ENCODE measurements around the gene CALR. TPM values are rescaled to one million over a fixed set of nuclear protein-coding genes. Genes with fewer than 3 reads are reported as not detected.
"Not testable (repeated sequence)": the region's sequence is repeated elsewhere in the genome, so short reads cannot be mapped to it uniquely, and the experiment has no call there.

The CALR gene
- total RNA-seq, 1 donor from 2014 or later, result 1,041 TPM

DNA sequence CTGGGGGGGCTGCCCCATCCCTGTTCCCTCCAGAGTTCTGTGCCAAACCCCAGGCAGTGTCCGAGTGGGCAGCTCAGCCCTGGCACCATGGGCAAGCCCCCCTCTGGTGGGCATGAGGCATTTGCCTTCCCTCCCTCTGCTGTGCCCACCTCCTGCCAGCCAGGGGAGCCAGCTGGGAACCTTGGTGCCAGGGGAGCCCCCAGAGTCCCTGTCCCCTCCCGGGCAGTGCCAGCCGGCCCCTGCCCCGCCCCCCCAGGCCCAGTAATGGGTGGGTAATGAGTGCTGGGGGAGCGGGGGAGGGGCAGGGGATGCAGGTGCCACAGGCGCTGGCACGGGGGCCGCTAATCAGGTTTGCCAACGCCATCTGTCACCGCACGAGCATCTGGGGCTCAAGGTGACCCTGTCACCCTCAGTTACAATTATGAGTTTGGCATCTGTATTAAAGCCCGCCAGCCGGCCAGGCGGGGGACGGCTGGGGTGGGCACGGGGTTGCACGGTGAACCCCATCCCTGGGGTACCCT is 36.9 kb downstream of the CALR start:
- DNase-seq (ENCODE audit: low spot score), result no peak
- ATAC-seq, result no peak

DNA sequence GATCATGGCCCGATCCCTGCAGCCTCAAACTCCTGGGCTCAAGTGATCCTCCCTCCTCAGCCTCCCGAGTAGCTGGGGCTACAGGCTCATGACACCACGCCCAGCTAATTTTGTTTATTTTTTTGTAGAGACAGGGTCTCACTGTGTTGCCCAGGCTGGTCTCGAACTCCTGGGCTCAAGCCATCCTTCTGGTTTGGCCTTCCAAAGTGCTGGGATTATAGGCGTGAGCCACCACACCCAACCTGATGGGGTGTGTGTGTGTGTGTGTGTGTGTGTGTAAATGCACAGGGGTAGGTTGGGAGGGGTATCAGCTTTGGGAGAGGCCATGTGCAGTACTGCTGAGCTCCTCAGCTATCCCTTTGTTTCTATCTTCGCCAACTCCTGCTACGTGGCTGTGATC is 37.7 kb downstream of the CALR start:
- ATAC-seq; DNase-seq (ENCODE audit: low spot score): not testable (repeated sequence)

GRCh38 chr19:12979974-12980373 is 41.6 kb downstream of the CALR start:
- ATAC-seq (no peak), DNase-seq (ENCODE audit: low spot score) (no peak)

- ATAC-seq, result no peak
Observed at GRCh38 chr19:12982648-12983047, 44.2 kb downstream of the CALR start.

DNA sequence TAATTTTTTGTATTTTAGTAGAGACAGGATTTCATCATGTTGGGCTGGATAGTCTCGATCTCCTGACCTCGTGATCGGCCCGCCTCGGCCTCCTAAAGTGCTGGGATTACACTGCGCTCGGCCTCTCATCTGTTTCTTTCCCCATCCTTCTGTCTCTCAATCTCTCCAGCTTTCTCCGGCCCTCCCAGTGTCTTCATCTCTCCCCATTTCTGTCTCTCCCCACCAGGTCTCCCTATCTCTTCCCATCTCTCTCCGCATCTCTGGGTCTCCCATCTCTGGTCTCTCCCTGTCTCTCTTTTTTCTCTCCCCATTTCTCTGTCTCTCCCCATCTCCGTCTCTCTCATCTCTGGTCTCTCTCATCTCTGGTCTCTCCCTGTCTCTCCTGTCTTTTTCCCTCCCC is 44.7 kb downstream of the CALR start:
- DNase-seq (ENCODE audit: low spot score) (no peak), ATAC-seq (no peak)

More at GRCh38 chr19:12982648-12983047, 44.2 kb downstream of the CALR start:
- no peak for DNase-seq (ENCODE audit: low spot score)

DNA sequence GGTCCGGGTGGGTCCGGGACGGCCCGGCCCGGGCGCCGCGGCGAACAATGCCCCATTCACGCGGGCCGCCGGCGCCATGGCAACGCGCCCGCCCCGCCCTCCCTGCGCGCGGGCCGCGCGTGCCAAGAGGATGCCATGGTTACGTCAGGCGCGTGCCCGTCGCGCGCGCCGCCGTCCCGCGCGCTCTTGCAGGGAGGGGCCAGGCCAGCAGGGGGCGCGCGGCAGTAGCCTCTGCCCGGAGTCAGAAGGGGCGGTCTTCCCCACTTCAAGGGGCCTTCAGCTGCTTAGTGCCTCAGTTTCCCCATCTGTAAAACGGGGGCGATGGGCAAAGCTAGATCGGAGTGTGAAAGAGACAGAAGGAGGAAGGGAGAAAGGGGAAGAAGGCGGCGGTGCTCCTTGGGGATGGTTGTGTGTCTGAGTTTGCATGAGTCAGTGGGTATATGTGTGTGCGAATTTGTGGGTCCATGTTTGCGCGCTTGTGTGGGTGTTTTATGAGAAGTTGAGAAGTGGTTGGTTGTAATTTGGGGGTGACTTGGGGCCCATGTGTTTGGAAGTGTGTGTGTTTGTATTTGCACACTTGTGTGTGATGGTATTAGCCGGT is 45.2 kb downstream of the CALR start:
- peak; percentile 97 for ATAC-seq
- peak; percentile 82 for DNase-seq (ENCODE audit: low spot score)

GRCh38 chr19:12984143-12984627 is 45.8 kb downstream of the CALR start:
- DNase-seq (ENCODE audit: low spot score), result no peak
- no peak for ATAC-seq

- ATAC-seq, result no peak
- no peak for DNase-seq (ENCODE audit: low spot score)
Observed at GRCh38 chr19:12984683-12985048, 46.3 kb downstream of the CALR start.

DNA sequence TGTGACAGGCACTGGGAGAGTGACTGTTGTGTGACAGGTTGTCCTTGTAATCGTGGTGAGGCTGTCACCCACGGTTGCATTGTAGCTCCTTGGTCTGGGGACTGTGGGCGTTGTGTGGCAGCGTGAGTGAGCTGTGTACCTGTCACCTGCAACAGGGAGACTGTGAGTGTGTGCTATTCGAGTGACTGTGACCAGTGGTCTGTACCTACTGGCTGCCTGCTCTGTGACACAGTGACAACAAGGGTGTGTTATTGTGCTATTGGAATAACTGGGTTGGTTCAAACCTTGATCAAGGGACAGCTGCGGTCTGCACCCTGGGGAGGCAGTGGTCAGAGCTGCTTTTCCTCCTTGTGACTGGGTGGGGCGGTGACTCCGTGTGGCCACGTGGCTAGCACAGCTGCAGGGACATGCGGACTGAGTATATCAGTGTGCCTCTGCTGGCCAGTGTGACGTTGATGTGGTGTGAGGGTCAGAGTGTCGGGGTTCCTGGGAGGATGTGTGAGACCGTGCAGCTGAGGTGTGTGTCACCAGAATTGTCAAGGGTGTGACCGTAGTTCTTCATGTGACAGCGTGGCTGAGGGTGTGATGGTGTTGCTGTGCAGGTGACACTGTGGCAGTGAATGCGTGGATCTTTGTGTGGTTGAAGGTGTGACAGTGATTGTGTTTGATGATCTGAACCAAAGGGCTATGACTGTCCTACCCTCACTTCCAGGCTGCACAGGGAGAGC is 46.8 kb downstream of the CALR start:
- DNase-seq (ENCODE audit: low spot score) (no peak), ATAC-seq (peak; percentile 49)

GRCh38 chr19:12986726-12987125 is 48.3 kb downstream of the CALR start:
- ATAC-seq (no peak), DNase-seq (ENCODE audit: low spot score) (no peak)

DNA sequence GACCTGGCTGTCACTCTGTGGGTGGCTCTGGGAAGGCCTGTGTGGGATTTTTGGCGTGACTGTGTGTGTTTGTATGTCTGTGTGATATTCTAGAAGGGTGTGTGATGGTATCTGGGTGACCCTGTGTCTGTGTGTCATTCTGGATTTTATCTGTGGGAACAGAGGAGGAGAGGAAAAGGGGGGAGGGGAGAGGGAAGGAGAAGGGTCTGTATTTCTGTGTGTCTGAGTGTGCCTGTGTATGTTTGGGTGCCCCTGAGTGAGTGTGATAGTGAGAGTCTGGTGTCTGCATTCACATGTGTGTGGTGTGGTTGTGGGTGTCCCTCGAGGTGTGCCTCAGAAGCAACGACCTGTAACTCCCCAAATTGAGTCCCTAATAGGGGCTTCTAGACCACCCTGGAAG is 48.8 kb downstream of the CALR start:
- ATAC-seq (no peak), DNase-seq (ENCODE audit: low spot score) (no peak)

- DNase-seq (ENCODE audit: low spot score) (no peak), ATAC-seq (no peak)
Observed at GRCh38 chr19:12987781-12988180, 49.4 kb downstream of the CALR start.

GRCh38 chr19:12990431-12990830 is 52.0 kb downstream of the CALR start:
- ATAC-seq (no peak), DNase-seq (ENCODE audit: low spot score) (no peak)

DNA sequence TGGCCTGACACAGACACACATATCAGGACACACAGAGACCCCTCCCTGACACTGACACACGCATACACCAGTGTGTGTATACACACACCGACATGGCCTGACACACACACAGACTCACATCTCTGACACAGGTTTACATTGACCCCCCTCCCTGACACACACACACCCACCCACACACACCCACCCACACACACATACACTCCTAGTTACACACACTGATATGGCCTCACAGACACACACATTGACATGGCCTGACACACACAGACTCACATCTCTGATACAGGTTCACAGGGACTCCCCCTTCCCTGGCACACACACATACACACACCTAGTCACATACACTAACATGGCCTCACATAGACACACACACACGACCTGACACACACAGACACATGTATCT is 52.4 kb downstream of the CALR start:
- no peak for ATAC-seq
- no peak for DNase-seq (ENCODE audit: low spot score)

DNA sequence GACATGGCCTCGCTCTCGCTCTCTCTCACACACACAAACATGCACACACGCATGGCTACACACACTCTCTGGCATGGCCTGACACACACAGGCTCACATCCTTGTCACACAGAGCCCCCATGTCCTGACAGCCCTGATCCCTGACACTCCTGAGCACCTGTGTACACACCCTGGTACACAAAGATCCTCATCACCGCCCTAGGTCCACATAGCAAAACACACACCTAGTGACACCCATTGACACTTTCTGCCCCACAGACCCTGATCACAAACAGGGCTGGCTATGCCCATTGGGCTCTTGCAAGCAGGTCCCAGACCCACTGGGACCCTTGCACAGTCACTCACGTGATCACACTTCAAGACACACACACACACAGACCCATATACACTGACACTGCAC is 52.9 kb downstream of the CALR start:
- no peak for ATAC-seq
- no peak for DNase-seq (ENCODE audit: low spot score)

DNA sequence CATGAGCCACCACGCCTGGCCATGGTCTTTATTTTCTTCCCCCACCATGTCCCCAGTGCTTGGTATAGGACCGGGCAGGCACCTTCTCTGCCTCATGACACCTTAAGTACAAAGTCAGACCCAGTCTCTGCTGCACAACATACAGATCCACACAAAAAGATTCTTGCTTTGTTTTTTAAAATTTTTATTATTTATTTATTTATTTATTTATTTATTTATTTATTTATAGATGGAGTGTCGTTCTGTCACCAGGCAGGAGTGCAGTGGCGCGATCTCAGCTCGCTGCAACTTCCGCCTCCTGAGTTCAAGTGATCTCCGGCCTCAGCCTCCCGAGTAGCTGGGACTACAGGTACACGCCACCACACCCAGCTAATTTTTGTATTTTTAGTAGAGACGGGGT is 54.3 kb downstream of the CALR start:
- DNase-seq (ENCODE audit: low spot score), result no peak
- ATAC-seq, result no peak

- DNase-seq (ENCODE audit: low spot score) (no peak), ATAC-seq (no peak)
Observed at GRCh38 chr19:12993562-12993961, 55.2 kb downstream of the CALR start.

Other genes starting within 250 kb of the CALR start
- 3.3 TPM for gene FBXW9, start 242.0 kb upstream of the CALR start, total RNA-seq
- 19.5 TPM for gene TNPO2, start 214.7 kb upstream of the CALR start, total RNA-seq
- gene TRIR, start 203.9 kb upstream of the CALR start, total RNA-seq, result 91.0 TPM
- 23.0 TPM for gene GET3, start 201.1 kb upstream of the CALR start, total RNA-seq
- gene BEST2, start 186.8 kb upstream of the CALR start, total RNA-seq, result not detected
- 23.2 TPM for gene HOOK2, start 163.1 kb upstream of the CALR start, total RNA-seq
- gene JUNB, start 147.1 kb upstream of the CALR start, total RNA-seq, result 16.3 TPM
- gene PRDX2, start 136.8 kb upstream of the CALR start, total RNA-seq, result 224 TPM
- gene THSD8, start 136.5 kb upstream of the CALR start, total RNA-seq, result 1.5 TPM
- 3.0 TPM for gene RNASEH2A, start 132.0 kb upstream of the CALR start, total RNA-seq
- gene RTBDN, start 104.0 kb upstream of the CALR start, total RNA-seq, result not detected
- gene MAST1, start 100.1 kb upstream of the CALR start, total RNA-seq, result 0.86 TPM
- 22.3 TPM for gene DNASE2, start 57.2 kb upstream of the CALR start, total RNA-seq
- gene KLF1, start 51.4 kb upstream of the CALR start, total RNA-seq, result 0.35 TPM
- 109 TPM for gene GCDH, start 47.4 kb upstream of the CALR start, total RNA-seq
- not detected for gene SYCE2, start 19.3 kb upstream of the CALR start, total RNA-seq
- gene FARSA, start 4.9 kb upstream of the CALR start, total RNA-seq, result 34.2 TPM
- gene RAD23A, start 7.3 kb downstream of the CALR start, total RNA-seq, result 42.6 TPM
- 12.0 TPM for gene GADD45GIP1, start 18.6 kb downstream of the CALR start, total RNA-seq
- gene DAND5, start 31.0 kb downstream of the CALR start, total RNA-seq, result not detected
- 41.4 TPM for gene NFIX, start 56.9 kb downstream of the CALR start, total RNA-seq
- 1.5 TPM for gene LYL1, start 164.2 kb downstream of the CALR start, total RNA-seq
- gene TRMT1, start 178.1 kb downstream of the CALR start, total RNA-seq, result 15.8 TPM
- 26.7 TPM for gene NACC1, start 179.7 kb downstream of the CALR start, total RNA-seq
- gene STX10, start 211.8 kb downstream of the CALR start, total RNA-seq, result 22.7 TPM
- gene IER2, start 211.8 kb downstream of the CALR start, total RNA-seq, result 26.5 TPM